Measurements from ENCODE around the gene NMS.

Gene NMS

GRCh38 chr2:100517556-100517955, 47.3 kb downstream of the NMS start:
- H3K27ac ChIP-seq = no peak overlapping the region
- TF ChIP-seq, protein P1, sequence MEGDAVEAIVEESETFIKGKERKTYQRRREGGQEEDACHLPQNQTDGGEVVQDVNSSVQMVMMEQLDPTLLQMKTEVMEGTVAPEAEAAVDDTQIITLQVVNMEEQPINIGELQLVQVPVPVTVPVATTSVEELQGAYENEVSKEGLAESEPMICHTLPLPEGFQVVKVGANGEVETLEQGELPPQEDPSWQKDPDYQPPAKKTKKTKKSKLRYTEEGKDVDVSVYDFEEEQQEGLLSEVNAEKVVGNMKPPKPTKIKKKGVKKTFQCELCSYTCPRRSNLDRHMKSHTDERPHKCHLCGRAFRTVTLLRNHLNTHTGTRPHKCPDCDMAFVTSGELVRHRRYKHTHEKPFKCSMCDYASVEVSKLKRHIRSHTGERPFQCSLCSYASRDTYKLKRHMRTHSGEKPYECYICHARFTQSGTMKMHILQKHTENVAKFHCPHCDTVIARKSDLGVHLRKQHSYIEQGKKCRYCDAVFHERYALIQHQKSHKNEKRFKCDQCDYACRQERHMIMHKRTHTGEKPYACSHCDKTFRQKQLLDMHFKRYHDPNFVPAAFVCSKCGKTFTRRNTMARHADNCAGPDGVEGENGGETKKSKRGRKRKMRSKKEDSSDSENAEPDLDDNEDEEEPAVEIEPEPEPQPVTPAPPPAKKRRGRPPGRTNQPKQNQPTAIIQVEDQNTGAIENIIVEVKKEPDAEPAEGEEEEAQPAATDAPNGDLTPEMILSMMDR (IDR thresholded peaks at IDR 0.05; ENCODE audit: low read depth, low read length) = no peak
- peaks cover 13% of the 10 kb centered on the region for H3K27me3 ChIP-seq (ENCODE audit: insufficient read depth, low read depth, severe bottlenecking)
- H3K36me3 ChIP-seq = no peaks in the 10 kb centered on the region
- no peaks in the 10 kb centered on the region for H3K9me3 ChIP-seq (ENCODE audit: severe bottlenecking)
- no peak overlapping the region for H3K4me3 ChIP-seq (ENCODE audit: low read depth, low read length)
- DNase-seq = no peak

DNA sequence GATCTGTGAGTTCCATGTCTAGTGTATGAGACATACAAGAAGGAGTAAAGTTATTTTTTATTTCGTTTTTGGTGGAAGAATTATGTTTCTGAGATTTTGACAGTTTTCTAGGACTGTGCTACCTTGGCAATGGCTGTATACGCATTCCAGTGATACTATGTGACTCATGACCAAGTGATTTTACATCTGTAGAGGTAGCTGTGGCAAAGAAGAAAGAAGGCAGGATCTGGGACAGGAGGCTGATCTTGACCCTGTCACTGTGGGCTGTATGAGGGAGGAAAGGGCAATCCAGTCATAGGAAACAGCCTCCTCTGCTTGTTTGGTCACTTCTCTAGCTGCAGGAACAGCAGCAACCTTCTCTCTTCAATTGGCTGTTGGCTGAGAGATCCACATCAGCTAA, 48.5 kb downstream of the NMS start:
- DNase-seq = no peak
- Histone ChIP-seq H3K4me3 (ENCODE audit: low read depth, low read length) (no peak overlapping the region), H3K27me3 (ENCODE audit: insufficient read depth, low read depth, severe bottlenecking) (peaks cover 13% of the 10 kb centered on the region), H3K9me3 (ENCODE audit: severe bottlenecking) (no peaks in the 10 kb centered on the region), H3K27ac (no peak overlapping the region), H3K36me3 (no peaks in the 10 kb centered on the region)
- TF ChIP-seq, protein P1 (IDR thresholded peaks at IDR 0.05; ENCODE audit: low read depth, low read length) = no peak

- TF ChIP-seq, protein P1 (IDR thresholded peaks at IDR 0.05; ENCODE audit: low read depth, low read length) = no peak
- H3K27ac ChIP-seq = no peak overlapping the region
- DNase-seq = no peak
- peaks cover 13% of the 10 kb centered on the region for H3K27me3 ChIP-seq (ENCODE audit: insufficient read depth, low read depth, severe bottlenecking)
- no peaks in the 10 kb centered on the region for H3K36me3 ChIP-seq
- H3K4me3 ChIP-seq (ENCODE audit: low read depth, low read length) = no peak overlapping the region
- no peaks in the 10 kb centered on the region for H3K9me3 ChIP-seq (ENCODE audit: severe bottlenecking)
Observed at GRCh38 chr2:100520224-100520623, 49.9 kb downstream of the NMS start.

GRCh38 chr2:100522430-100522829, 52.1 kb downstream of the NMS start:
- Histone ChIP-seq H3K9me3 (ENCODE audit: severe bottlenecking) (no peaks in the 10 kb centered on the region), H3K4me3 (ENCODE audit: low read depth, low read length) (no peak overlapping the region), H3K27ac (no peak overlapping the region), H3K27me3 (ENCODE audit: insufficient read depth, low read depth, severe bottlenecking) (peaks cover 5% of the 10 kb centered on the region), H3K36me3 (no peaks in the 10 kb centered on the region)
- no peak for DNase-seq
- TF ChIP-seq, protein P1 (IDR thresholded peaks at IDR 0.05; ENCODE audit: low read depth, low read length) = no peak

GRCh38 chr2:100524331-100524730, 54.0 kb downstream of the NMS start:
- TF ChIP-seq, protein P1 (IDR thresholded peaks at IDR 0.05; ENCODE audit: low read depth, low read length) = no peak
- DNase-seq = no peak

DNA sequence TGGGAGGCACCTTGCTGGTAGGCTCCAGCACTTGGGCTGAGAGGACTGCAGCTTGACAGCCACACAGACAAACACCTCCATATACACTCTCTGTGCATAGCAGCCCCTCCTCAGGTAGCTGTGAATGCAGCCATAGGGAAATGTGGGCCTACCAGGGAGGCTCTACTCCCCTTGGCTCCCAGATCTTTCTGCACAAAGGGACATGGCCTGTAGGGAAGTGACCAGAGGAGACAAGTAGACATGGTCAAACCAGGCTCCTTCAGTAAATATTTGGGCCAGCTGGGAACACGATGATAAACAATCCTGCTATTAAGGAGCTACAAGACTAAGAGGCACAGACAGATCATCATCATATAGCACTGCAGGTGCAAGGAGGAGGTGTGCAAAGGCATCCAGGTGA, 56.6 kb downstream of the NMS start:
- Histone ChIP-seq H3K4me3 (ENCODE audit: low read depth, low read length) (no peak overlapping the region), H3K9me3 (ENCODE audit: severe bottlenecking) (no peaks in the 10 kb centered on the region), H3K27me3 (ENCODE audit: insufficient read depth, low read depth, severe bottlenecking) (peaks cover 4% of the 10 kb centered on the region), H3K36me3 (no peaks in the 10 kb centered on the region), H3K27ac (no peak overlapping the region)
- no peak for DNase-seq
- TF ChIP-seq, protein P1 (IDR thresholded peaks at IDR 0.05; ENCODE audit: low read depth, low read length) = no peak

More at GRCh38 chr2:100524331-100524730, 54.0 kb downstream of the NMS start:
- Histone ChIP-seq H3K36me3 (no peaks in the 10 kb centered on the region), H3K27ac (no peak overlapping the region), H3K27me3 (ENCODE audit: insufficient read depth, low read depth, severe bottlenecking) (peaks cover 4% of the 10 kb centered on the region), H3K9me3 (ENCODE audit: severe bottlenecking) (no peaks in the 10 kb centered on the region), H3K4me3 (ENCODE audit: low read depth, low read length) (no peak overlapping the region)
